ENCODE results near the gene FAM53B. TPM values are rescaled to one million over a fixed set of nuclear protein-coding genes. Genes with fewer than 3 reads are reported as not detected.

FAM53B gene
- total RNA-seq, 2 experiments from 2014 or later = 56.6 to 58.5 TPM

DNA sequence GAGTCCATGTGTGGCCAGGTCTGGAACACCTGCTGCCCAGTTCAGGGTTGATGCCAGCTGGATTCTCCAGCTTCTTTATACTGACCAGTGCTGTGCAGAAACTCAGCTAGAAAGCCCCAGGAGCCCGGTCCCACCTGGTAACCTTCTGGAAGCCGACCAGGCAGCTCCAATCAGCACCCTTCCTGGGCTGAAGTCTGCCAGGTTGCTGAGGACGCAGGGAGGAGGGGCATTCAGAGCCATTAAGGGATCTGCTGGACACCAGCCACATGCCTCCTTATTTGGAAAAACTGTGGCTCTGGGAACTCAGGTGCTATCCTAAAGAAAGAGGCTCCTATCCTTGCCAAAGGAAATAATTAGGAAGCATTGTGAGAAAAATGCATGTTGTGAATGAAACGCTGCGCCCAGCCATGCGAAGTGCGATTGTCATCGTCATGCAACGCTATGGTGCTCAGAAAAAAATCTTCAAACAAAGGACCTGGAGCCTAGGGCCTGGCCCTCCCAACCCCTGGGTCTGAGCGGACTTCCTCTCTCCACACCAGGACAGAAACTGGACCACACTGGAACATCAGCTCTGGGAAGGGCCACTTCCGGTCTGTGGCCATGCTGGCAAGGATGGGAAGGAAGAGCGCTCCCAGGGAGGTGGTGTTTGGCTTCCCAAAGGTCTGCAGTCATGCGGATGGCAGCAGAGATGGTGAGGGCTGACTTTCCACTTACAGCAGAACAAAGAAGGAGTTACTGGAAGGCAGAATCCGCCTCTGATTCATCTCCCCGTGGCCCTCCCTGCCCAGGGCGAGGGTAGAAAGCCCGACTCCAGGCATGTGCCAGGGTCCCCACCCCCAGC, 90.1 kb downstream of the FAM53B start:
- POLR2A ChIA-PET = no interaction called here
- H3K4me3 ChIP-seq (ENCODE audit: low read depth, low read length, poor library complexity, severe bottlenecking) = no peak overlapping the region
- H3K4me2 ChIP-seq (ENCODE audit: low read length) = no peak overlapping the region
- H2AFZ ChIP-seq (ENCODE audit: low read length) = no peak overlapping the region
- no peak for DNase-seq (ENCODE audit: low spot score)
- no peaks in the 10 kb centered on the region for H3K9me3 ChIP-seq (ENCODE audit: low read length)
- no peak for TF ChIP-seq CTCF (conservative IDR thresholded peaks at IDR 0.05; ENCODE audit: low read length)
- no peak for TF ChIP-seq EZH2phosphoT487 (IDR thresholded peaks at IDR 0.05; ENCODE audit: borderline replicate concordance, low read depth, low read length)
- no peaks in the 10 kb centered on the region for H3K9me2 ChIP-seq (ENCODE audit: insufficient read depth, low read length)
- peaks cover 63% of the 10 kb centered on the region; the same call in 1 of the 2 replicates for H3K36me3 ChIP-seq (ENCODE audit: insufficient read depth, low read length)
- H3K79me2 ChIP-seq (ENCODE audit: insufficient read depth, low read depth, low read length) = peaks cover 5% of the 10 kb centered on the region; the same call in 1 of the 2 replicates
- CTCF ChIA-PET (ENCODE audit: unreplicated experiment) = no interaction called here
- no TSS peak for BruUV-seq (replicated peaks)
- H3K4me1 ChIP-seq (ENCODE audit: insufficient read depth, low read length, poor library complexity, severe bottlenecking) = peaks cover 7% of the 10 kb centered on the region
- H3K27ac ChIP-seq (ENCODE audit: low read depth, low read length, poor library complexity, severe bottlenecking) = no peak overlapping the region
- intact Hi-C loops (cut with micrococcal nuclease; ENCODE audit: unreplicated experiment) = no loop called here
- no peaks in the 10 kb centered on the region for H4K20me1 ChIP-seq (ENCODE audit: insufficient read depth, low read length)

- H3K36me3 ChIP-seq (ENCODE audit: insufficient read depth, low read length) = peaks cover 61% of the 10 kb centered on the region; the same call in 1 of the 2 replicates
- H3K9me3 ChIP-seq (ENCODE audit: low read length) = no peaks in the 10 kb centered on the region
- BruUV-seq (replicated peaks) = no TSS peak
Measured at GRCh38 chr10:124653311-124653710, 90.9 kb downstream of the FAM53B start.

More at GRCh38 chr10:124653311-124653710, 90.9 kb downstream of the FAM53B start:
- H3K4me3 ChIP-seq (ENCODE audit: low read depth, low read length, poor library complexity, severe bottlenecking) = no peak overlapping the region
- H3K9me2 ChIP-seq (ENCODE audit: insufficient read depth, low read length) = no peaks in the 10 kb centered on the region
- H3K4me2 ChIP-seq (ENCODE audit: low read length) = no peak overlapping the region
- DNase-seq (ENCODE audit: low spot score) = no peak
- peaks cover 7% of the 10 kb centered on the region; the same call in 1 of the 2 replicates for H3K79me2 ChIP-seq (ENCODE audit: insufficient read depth, low read depth, low read length)
- H4K20me1 ChIP-seq (ENCODE audit: insufficient read depth, low read length) = no peaks in the 10 kb centered on the region
- no peak overlapping the region for H3K27ac ChIP-seq (ENCODE audit: low read depth, low read length, poor library complexity, severe bottlenecking)
- intact Hi-C loops (cut with micrococcal nuclease; ENCODE audit: unreplicated experiment) = no loop called here
- ChIA-PET CTCF (ENCODE audit: unreplicated experiment) (no interaction called here), POLR2A (no interaction called here)
- H3K4me1 ChIP-seq (ENCODE audit: insufficient read depth, low read length, poor library complexity, severe bottlenecking) = peaks cover 14% of the 10 kb centered on the region
- no peak for TF ChIP-seq EZH2phosphoT487 (IDR thresholded peaks at IDR 0.05; ENCODE audit: borderline replicate concordance, low read depth, low read length)
- TF ChIP-seq CTCF (conservative IDR thresholded peaks at IDR 0.05; ENCODE audit: low read length) = no peak
- no peak overlapping the region for H2AFZ ChIP-seq (ENCODE audit: low read length)
